Liver (tissue), 3 donors: ENCODE results near the gene ZNF579.

Experiments
- FOXA1 ChIP-seq: IDR thresholded peaks from 2 replicates; pipeline ENCODE4 v1.6.1; 2016; ENCODE audit warnings: antibody characterized with exemption
- HNF4G ChIP-seq: IDR thresholded peaks from 2 replicates; pipeline ENCODE4 v1.6.1; 2016; ENCODE audit warnings: antibody characterized with exemption
- RAD21 ChIP-seq, 2 donors: IDR thresholded peaks; 2 replicates each; pipeline ENCODE4 v1.6.1; 2016; ENCODE audit warnings: antibody characterized with exemption in 2 of 2, mild to moderate bottlenecking in 2 of 2
- TF ChIP-seq, protein P1 (sequence below): fragments of 150-350 bp; IDR thresholded peaks from 2 replicates; pipeline ENCODE4 v1.5.1; 2017; ENCODE audit warnings: improper control_type of control experiment, low read depth, low read length; ENCODE audit not compliant: missing input control
- donor health status: healthy.
- donor health status: healthy.

DNA sequence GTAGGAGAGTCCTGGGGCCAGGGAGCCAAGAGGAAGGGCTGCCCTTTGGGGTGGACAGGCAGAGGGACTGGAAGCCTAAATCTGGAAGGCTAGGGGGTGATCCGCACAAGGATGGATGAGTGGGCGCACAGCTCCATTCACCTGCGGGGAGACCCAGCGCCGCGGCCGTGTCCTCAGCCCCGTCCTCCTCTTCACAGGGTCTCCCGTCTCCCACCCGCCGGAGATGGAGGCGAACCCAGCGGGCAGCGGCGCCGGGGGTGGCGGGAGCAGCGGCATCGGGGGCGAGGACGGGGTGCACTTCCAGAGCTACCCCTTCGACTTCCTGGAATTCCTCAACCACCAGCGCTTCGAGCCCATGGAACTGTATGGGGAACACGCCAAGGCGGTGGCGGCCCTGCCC, 32.7 kb upstream of the ZNF579 start:
- no peak for TF ChIP-seq HNF4G
- TF ChIP-seq FOXA1, result no peak
- TF ChIP-seq, protein P1, sequence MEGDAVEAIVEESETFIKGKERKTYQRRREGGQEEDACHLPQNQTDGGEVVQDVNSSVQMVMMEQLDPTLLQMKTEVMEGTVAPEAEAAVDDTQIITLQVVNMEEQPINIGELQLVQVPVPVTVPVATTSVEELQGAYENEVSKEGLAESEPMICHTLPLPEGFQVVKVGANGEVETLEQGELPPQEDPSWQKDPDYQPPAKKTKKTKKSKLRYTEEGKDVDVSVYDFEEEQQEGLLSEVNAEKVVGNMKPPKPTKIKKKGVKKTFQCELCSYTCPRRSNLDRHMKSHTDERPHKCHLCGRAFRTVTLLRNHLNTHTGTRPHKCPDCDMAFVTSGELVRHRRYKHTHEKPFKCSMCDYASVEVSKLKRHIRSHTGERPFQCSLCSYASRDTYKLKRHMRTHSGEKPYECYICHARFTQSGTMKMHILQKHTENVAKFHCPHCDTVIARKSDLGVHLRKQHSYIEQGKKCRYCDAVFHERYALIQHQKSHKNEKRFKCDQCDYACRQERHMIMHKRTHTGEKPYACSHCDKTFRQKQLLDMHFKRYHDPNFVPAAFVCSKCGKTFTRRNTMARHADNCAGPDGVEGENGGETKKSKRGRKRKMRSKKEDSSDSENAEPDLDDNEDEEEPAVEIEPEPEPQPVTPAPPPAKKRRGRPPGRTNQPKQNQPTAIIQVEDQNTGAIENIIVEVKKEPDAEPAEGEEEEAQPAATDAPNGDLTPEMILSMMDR, result no peak
- no peak for TF ChIP-seq RAD21 (IDR thresholded peaks at IDR 0.05)
